ENCODE data around the gene NPAS3.
A peak's percentile ranks its signal among the peaks of the same experiment; 100 is the strongest.

NPAS3 gene

DNA sequence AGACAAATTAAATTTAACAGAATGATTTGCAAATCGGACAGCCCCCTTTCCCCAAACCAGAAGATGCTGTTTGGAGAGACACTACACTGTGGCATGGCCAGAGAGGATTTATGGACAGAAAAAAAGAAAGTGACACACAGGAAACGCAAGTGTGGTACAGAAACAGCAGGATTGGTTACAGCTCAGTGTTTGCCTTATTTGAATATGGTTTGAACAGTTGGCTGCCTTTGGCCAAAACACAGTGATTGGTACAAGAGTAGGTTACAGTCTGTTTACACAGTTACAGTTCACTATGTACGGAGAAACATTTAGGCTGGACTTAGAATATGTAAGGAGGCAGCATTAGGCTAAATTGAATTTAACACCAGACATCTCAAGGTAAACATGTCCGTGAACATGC, 335.3 kb downstream of the NPAS3 start:
- DNase-seq, result no peak

DNA sequence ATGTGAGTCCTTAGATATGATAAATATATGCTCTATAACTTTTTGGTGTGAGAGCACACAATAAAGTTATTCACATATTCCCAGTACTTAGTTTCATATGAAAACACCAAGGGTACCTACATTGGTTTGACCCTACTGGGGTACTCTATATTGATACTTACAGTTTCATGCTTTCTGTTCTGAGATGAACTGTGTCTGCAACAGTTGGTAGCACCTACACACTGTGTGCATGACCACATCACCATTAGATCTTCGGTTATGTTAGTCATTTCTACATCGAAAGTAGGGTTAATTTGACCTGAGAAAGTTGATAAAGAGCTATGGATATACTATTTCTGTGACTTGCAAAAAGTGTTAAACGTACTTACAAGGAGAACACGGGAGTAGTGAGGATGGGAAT, 337.2 kb downstream of the NPAS3 start:
- no peak for DNase-seq

DNA sequence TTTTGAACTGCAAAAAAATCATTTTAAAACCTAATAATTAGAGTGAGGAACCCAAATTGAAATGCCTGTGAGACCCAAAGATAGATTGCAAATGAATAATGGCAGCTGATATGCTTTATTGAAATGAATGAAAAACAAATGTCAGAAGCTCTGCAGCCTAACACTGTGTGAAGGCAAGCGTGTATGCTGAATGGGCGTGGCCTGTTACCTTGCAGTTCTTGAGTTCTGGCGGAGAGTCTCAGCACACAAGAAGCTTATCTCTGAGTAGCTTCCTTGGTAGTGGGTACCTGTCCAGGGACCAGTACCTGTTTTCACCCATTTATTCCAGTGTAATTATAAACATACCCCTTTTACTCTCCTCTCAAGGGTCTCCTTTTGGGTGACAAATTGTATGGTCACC, 341.2 kb downstream of the NPAS3 start:
- no peak for DNase-seq

DNA sequence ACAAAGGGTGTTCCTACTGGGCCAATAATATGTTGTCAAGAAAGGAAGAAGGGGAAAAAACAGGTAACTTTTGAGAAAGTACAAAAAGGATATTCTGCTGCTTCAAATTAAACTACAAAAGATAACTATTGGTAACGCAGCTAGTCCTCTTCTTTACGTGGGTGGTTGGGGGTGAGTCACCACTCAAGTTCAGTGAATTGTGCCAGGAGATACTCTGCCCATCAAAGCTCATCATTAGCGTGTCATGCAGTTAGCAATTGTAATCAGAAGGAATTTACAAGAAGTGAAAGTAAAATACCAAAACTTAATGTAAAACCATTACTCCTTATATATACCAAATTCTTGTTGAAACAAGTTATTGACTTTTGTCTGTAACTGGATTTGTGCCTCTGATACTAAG, 342.0 kb downstream of the NPAS3 start:
- no peak for DNase-seq

- DNase-seq, result no peak
Observed at GRCh38 chr14:33282331-33283230, 343.9 kb downstream of the NPAS3 start.

- no peak for DNase-seq
Observed at GRCh38 chr14:33285902-33286700, 347.4 kb downstream of the NPAS3 start.

GRCh38 chr14:33287189-33287588, 348.5 kb downstream of the NPAS3 start:
- DNase-seq, result no peak

- no peak for DNase-seq
Observed at GRCh38 chr14:33290641-33291040, 352.0 kb downstream of the NPAS3 start.

GRCh38 chr14:33291529-33292104, 352.9 kb downstream of the NPAS3 start:
- DNase-seq, result no peak

DNA sequence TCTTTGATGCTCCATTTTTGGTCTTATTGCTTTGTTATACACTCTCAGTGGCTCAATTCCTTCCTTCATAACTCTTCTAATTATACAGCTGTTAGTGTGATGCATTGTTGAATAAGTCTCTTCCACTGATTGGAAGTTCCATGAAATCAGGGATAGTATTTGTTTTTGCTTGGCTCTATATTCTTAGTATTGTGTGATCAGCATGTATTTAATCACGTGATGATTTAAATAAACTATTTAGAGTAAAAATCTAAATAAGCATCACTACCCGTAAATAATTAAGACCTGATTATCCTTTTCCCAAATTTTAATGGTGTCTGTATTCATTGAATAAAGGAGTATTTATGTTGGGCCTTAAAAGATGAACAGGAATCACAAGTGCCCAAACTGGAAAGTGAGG, 355.7 kb downstream of the NPAS3 start:
- DNase-seq, result no peak

DNA sequence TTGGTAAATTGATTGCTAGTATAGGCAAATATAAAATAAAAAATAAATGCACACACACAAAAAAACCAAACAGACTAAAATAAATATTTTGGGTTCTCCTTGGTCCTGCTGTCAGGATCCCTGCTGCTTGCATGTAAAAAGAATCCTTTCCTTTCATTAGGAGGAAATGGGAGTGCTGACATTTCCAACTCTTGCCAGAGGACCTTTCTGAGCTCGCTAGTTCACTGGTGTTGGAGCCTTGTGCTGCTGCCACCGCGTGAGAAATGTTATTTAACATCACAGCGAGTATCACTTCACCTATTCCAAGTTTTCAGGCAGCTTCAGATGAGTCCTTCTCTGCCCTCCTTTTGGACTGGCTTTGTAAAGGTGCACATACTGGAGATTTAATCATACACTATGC, 358.9 kb downstream of the NPAS3 start:
- DNase-seq, result no peak

- no peak for DNase-seq
Observed at GRCh38 chr14:33307691-33308251, 369.1 kb downstream of the NPAS3 start.

DNA sequence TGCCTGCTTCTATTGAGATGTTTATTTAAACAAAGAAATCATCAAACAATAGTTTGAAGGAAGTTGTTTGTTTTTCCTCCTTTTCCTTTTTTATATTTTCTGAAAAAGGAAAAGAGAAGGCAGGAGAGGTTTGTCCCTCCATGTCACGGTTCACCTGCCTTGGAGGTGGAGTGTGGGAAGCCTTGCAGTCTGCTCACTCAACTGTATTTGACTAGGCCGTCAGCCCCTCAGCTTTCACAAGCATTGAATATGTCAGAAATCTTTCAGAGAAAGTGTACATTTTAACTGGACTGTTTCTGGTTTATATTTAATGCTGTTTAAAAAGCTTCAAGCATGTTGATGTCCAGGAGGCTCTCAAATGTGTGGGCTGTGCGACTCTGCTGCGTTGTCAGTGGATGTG, 370.4 kb downstream of the NPAS3 start:
- DNase-seq, result no peak

GRCh38 chr14:33315217-33315616, 376.5 kb downstream of the NPAS3 start:
- no peak for DNase-seq

GRCh38 chr14:33315721-33316120, 377.0 kb downstream of the NPAS3 start:
- DNase-seq, result no peak

DNA sequence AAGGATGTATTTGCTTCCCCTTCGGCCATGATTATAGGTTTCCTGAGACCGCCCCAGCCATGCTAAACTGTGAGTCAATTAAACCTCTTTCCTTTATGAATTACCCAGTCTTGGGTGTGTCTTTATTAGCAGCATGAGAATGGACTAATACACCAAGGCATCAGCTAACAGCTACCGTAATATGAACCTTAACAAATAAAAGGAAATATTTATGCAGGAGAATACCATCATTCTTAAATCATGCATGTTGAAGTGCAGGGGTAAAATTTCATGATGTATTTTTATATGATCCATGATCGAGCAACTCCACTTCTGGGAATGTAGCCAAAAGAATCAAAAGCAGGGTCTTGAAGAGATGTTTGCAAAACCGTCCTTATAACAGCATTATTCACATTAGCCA, 379.0 kb downstream of the NPAS3 start:
- DNase-seq, result no peak

GRCh38 chr14:33323979-33324378, 385.3 kb downstream of the NPAS3 start:
- no peak for DNase-seq

DNA sequence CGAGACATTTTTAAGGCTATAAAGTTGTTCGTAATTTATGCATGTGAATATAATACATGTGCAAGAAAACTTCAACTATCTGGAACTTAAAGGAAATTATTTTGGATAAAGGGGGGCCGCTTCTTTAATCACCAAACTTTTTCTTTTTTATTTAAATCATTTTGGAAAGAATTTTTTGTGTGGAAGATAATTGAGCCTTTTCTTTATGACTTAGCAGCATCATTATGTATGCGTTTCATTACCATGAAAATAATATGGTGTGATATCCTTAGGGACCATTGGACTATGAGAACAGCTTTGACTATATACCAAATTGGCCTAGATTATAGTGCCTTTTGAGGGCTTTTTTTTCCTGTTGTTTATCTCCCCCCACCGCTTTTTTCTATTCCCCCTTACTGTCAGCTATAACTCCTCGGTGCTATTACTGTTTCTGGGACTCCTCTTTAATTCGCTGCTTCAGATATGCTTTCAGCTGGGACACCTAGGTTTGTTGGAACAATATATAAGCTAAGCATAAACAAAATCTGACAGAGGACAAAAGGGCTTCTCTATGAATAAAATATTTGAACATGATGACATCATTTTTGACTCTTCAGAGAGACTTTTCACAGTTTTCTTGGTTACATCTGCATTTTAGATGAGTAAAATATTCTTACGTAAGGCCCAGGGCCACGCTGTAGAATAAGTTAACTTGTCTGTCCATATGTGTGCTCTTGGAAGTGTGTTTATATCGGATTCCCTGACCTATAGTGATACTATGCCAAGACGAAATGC, 392.7 kb downstream of the NPAS3 start:
- DNase-seq, result no peak

DNA sequence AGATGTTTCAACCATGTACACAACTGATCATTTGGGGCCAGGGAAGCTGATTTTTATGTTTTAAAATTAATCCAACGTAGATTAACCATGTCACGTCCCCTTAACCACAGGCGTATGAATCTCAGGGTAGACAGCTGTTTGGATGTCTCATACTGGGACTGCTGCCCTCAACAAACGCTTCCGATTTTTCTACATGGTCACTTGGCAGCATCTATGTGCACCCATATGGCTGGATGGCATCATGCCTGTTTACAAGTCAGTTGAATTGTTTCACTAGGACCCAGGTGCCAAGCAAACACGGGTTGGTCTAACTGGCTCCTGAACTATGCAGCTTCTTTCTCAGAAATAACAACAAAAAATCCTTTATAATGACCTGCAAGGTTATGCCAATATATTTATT, 393.8 kb downstream of the NPAS3 start:
- no peak for DNase-seq

DNA sequence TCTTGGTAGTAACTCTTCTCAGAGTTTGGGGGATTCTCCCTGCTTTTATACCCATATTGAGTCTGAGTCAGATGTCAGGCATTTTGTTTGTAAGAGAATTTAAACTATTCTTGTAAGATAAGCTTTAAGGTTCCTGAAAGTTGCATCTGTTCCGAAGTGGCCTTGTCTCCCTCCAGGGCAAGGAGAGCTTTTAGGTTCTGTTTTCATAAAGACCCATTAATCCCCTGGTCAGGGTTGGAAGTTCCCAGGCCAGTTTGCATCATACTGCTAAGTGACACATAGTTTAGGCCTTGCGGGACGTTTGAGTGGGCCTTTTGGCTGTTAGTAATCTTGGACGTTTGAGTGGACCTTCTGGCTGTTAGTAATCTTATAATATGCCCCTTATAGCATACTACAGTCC, 396.7 kb downstream of the NPAS3 start:
- DNase-seq, result no peak

- DNase-seq, result no peak
Observed at GRCh38 chr14:33342299-33342974, 403.8 kb downstream of the NPAS3 start.

DNA sequence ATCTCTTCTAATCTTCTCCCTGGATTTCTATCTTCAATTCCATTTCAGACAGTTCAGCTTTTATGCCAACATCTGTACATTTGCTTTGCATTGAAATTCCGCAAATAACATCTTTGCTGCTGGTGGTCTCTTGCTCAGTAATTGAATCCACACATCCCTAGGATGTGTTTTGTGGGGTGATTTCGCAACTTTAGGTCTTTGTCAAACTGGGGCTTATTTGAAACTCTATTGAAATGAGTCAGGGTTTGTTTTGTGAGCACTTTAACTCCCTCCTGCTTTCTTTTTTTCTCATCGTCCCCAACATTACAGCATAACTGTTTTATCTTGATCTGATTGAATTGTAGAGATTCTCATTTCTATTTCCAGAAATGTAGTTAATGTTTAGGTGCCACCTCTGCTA, 404.3 kb downstream of the NPAS3 start:
- DNase-seq, result peak; percentile 31
